NCI-H345 (cell line): ENCODE results near the gene CLEC4F.

Experiments used
- DNase-seq: peaks from one replicate; lab custom pipeline; 2025; lab: John Stamatoyannopoulos, UW

The CLEC4F gene

DNA sequence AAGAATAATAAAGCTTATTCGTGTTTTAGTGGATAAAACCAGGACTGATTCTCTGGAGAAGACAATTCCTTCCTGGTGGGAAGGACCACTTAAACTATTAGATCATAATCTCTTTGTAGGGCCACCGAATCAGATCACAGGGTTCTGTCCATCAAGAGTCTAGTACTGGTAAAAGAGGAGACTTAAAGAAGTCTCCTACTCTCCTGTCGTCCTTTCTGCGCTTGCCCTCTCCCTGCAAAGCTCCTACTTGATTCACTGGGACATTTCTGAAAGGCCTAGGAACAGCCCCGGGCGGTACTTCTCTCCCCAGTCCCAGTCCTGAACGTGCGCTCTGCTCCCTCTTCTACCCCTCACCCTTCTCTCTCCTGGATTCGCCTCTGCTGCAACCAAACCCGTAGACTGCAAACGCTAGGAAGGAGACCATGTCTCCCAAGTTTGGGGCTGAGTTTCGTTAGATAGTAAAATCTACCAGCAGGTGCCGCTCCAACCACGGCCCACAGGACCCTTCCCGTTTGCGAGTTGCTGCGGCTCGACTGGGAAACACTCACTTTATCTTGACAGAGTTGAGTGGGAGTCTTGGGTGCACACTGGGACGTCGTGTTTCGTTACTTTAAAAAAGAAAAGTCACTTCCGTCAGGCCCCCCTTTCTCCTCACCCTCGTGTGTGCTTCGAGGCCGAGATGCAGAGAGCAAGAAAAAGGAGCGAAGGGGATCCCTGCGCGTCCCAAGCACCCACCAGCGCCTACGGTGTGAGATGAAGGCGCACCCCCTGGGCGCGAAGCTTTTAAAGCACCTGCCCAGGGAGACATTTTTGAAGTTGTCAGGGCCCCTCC lies 30.9 kb downstream of the CLEC4F start:
- peak; percentile 75 for DNase-seq

DNA sequence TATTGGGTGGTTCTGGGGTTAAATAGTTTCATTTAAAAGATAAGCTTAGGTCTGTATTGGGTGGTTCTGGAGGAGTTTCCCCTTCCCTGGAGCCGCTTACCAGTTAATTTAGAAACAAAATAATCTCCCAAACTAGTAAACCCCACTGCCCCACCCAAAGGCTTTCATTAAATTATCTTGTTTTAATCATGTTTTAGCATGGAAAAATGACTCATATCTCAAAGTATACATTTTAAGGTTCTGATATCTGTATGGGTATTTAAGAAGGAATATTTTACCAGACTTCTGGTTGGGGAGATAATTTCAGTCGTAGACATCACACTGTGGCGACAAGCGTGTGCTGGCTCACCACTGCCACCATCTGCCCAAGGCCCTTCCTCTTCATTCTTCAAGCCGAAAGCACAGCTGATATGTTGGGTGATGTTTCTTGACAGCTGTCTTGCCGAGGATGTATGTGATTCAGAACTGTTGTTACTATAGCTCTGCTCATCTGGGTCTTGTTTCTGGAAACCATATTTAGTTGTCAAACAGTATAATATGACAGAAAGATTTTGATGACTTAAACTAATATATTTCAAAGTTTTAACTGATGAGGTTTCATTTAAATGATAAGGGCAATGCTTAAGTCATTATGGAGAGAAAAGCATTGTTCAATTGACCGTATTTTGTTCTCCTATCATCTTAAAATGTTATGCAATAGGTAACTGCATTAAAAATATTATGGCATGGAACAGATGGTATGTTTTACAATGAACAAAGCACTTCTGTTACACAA lies 35.1 kb downstream of the CLEC4F start:
- DNase-seq = peak; percentile 43

DNA sequence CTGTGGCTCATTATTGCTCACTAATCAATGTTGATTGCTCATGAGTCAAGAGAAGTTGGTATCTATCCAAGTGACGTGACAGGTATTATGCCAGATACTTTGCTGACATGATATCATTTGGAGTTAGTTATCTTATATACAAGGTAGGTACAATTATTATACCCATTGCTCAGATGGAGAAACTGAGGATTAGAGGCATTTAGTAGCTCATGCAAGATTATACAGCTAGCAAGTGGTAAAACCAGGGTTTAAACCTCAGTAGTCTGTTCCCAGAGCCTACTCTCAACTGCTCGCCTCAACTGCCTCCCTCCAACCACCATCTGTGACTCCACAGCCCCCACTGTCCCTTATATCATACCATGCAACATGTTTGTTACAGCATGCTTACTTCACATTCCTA lies 36.1 kb downstream of the CLEC4F start:
- no peak for DNase-seq

DNA sequence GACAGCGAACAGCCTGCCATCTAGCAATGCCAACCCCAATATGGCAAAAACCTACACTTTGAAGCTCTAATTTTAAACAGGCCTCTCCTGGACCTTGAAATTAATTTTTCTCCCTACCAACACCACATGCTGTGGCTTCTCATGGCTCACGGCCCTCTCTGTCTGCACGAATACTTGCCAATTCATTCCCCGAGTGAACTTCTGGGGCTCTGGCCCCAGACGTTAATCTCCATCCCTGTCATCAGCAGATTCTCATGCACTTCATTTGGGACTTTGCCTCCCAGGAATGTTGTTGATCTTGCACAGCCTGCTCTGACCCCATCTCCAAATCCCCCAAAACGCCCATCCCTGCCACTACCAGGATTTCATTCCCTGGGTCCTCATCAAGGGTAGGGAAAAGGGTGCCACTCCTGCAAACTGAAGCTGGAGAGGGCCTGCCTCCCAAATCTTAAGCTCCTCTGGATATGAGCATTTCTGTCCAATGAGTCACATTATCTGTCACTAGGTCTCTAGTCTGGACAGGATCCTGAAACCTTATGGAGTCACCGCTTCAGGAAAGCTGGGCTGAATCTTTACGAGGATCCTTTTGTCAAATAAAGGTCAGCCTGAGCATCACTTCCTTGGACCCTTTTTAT lies 40.4 kb downstream of the CLEC4F start:
- no peak for DNase-seq

DNA sequence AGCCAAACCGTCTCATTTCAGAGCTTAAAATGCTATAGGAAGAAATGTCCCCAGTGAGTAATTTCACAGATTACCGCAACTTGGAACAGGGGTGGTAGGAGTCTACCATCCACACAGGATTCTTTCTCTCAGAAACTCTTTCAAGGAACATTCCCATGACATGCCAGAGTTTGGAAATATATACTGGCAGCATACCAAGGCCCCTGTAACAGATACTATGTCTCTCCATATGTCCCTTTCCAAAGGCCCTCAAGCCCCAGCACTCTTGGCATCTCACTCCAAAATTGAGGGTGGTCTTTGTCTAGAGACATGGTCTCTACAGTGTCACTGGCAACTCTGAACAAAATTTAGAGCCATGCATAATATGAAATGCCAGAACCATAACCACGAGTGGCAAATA lies 40.9 kb downstream of the CLEC4F start:
- no peak for DNase-seq

DNA sequence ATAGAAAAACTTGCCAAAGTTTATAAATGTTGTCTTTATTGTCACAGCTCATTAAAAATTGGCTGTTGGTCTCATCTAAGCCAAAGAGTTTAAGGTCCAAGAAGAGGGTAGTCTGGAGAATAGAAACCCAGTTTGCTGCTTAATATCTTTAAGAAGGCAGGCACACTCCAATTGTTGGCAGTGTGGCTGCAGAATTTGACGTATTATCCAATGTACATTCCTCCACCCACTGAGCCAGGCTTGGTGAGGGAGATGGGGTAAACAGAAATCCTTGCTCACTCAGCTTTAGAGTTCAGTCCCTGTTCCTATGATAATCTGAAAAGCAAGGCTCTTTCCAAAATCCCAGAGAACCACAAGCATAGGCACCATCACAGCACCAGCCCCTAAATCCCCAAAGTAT lies 41.7 kb downstream of the CLEC4F start:
- no peak for DNase-seq

DNA sequence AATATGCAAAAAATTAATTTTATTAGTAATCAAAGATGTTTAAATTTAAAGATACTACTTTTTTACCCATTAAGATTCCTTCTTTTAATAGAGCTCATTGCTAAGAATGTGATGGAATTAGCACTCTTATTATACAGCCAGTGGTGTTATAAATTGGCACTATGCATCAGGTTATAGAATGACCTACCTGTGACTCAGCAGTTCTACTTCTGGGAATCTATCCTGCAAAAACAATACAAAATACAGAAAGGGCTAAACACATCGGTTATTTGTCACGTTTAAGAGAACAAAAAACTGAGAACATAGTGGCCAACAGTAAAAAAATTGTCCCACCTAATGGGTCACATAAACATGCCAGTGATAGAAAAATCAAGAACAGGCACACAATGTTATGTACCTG lies 42.9 kb downstream of the CLEC4F start:
- no peak for DNase-seq

DNA sequence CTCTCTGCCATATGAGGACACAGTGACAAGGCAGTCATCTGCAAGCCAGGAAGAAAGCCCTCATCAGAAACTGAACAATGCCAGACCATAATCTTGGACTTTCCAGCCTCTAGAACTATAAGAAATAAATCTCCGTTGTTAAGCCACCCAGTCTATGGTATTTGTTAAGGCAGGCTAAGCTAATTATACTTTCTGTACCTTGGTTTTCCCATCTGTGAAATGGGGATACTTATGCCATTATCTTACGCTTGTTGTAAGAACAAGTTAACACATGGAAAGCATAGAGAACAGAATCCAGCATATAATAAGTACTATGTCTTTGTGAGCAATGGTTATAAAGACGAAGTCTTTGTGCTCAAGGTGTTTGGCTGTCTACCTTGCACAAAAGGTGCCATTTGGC lies 44.1 kb downstream of the CLEC4F start:
- DNase-seq = no peak

DNA sequence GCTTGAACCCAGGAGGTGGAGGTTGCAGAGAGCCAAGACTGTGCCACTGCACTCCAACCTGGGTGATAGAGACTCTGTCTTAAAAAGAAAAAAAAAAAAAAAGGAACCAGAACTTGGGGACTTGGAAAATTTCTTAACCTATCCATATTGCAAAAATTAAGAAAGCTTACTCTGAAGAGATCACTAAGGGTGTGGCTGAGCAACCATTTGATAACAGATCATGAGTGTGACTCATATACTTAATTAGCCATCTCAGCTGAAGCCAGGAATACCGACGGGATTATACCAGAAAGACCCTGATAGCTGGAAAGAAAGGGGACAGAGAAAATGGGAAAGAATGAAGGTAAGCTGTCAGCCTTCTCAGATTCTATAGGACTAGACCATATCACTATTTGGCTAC lies 45.3 kb downstream of the CLEC4F start:
- DNase-seq = no peak

DNA sequence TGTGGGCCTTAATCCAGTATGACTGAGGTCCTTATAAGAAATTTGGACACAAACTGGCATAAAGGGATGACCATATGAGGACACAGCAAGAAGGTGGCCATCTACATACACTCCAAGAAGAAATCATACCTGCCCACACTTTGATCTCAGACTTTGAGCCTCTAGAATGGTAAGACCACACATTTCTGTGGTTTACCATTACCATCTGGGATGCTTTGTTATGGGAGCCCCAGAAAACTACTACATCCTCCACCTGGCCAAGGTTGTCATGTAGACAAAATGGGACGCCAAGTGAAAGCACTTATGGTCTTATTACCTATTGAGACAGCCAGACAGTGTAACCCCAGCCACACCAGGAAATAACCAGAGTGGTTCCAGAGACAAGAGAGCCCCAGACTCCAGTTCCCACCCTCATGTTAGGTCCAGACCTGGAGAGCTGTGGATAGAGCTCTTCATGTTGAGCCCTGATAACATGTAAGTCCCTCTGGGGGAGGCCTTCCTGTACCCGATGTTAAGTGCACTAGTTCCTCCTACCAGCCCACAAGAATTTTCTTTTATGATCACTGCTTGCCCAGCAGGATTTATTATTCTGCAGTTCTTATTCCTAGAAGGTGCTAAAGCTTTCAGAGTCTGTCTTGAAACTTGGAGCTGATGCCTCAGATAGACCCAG lies 47.8 kb downstream of the CLEC4F start:
- DNase-seq = no peak

DNA sequence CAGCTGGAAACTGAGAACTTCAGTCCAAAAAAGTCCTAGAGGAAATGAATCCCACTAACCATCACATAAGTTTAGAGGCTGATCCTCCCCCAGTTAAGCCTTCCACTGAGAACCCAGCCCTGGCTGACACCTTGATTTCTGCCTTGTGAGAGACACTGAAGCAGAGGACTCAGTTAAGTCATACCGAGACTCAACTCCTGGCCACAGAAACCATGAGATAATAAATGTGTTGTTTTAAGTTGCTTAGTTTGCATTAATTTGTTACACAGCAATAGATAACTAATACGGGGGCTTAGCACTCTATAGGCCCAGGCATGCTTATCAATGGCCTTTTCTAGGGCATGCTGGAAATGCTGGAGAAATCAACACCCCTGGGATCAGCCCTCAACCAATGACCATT lies 49.0 kb downstream of the CLEC4F start:
- DNase-seq = no peak

DNA sequence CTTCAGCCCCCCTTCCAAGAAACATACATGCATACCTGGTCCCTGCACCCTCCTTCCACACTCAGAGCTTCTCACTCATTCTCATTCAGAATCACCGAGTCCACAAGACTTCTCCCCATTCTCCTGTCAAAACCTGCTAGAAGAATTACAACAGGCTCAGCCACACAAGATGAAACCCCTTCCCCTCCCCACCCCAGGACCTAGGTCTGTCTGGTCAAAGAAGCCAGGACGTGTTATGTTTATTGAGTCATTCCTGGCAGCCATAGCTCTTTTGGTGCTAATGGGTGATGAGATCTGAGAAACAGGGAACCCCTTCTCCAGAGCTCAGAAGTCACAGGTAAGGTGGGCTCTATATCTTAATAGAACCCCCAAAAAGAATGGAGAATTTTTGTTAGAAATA lies 50.9 kb downstream of the CLEC4F start:
- DNase-seq = no peak

DNA sequence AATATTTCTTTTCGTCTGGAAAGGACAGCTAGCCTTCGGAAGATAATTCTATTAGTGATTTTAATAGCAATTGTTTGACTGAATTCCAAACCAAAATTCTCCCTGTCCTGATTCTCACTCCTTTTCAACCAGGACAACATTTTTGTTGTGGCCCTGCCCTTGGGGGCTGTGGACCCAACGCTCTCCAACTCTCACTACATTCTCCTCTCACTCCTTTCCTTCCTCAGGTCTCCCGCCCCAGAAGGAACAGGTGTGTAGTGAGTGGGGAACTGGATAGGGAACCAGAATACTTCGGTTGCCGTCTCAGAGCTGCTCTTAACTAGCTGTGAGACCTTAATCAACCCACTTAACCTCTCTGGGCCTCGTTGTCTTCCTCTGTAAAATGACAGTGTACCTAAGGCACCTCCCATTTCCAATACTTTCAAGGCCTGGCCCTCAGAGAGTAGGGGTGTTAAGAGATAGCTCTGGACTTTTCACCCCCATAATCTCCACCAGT lies 51.8 kb downstream of the CLEC4F start:
- DNase-seq = no peak

DNA sequence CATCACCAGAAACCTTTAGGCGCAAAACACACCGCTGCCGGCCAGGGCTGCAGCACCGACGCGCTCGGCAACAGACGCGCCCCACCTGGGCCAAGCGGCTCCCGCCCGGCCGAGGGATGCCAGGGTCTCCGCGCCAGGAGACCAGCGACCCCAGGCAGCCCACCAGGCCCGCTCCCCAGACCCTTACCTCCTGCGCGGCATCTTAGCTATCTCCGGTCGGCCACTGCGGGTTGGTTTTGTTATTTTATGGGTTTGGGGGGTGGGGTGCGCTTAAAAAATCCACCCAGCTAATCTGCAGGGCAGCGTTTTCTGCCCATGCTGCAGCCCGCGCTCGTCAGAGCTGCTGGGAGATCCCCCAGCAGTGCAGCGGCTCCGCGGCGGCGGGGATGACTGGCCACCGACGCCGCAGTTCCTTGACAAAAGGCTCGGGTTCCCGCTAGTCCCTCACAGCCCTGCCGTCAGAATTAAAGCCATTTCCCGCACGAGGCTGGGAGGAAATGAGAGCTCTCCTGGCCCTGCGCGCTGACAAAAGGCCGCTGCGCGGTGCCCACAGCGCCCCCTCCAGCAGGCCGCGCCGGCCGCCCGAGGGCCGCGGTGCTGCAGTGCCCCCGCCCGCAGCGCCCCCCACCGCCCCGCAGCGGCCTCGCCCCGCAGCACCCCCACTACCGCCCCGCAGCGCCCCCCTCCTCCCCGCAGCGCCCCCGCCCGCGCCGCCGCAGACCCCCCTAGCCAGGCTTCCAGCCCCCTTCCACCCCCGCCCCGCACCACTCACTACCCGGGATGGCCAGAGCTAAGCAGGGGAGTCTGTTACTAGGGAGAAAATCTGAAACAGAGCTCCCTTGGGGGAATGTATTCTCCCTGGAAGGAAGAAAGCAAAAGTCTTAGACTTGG lies 52.5 kb downstream of the CLEC4F start, which contains the start of gene ADD2:
Gene ADD2, minus strand, starts transcription at position 502 of the 891 bp plus-strand sequence. CDS start 61,792 bp downstream, outside the sequence.
- peak; percentile 79 for DNase-seq

DNA sequence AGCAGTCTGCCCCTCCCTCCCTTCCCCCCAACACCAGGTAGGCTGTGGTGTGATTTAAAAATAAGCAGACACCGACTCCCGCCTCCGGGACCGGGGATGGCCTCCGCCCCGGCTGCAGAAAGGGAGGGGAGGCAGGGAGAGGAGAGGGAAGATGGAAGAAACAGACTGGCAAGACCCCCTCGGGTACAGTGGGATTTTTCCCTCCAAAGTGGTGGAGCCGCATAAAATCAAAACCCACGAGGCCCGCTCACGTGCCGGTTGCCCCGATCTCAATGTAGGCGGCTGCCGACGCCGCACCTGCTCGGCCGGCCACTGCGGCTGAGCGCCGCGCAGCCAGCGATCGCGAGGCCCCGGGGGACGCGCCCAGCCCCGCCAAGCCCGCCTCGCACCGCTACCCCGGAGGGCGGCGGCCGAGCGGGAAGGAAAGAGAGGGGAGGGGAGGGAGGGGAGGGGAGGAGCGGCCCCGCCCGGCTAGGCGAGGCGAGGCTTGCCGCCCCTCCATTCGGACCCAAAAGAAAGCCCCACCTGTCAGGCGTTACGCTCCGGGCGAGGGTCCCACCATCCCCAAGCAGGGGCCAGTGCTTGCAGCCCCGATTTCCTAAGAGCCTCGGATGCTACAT lies 53.2 kb downstream of the CLEC4F start:
- peak; percentile 78 for DNase-seq

DNA sequence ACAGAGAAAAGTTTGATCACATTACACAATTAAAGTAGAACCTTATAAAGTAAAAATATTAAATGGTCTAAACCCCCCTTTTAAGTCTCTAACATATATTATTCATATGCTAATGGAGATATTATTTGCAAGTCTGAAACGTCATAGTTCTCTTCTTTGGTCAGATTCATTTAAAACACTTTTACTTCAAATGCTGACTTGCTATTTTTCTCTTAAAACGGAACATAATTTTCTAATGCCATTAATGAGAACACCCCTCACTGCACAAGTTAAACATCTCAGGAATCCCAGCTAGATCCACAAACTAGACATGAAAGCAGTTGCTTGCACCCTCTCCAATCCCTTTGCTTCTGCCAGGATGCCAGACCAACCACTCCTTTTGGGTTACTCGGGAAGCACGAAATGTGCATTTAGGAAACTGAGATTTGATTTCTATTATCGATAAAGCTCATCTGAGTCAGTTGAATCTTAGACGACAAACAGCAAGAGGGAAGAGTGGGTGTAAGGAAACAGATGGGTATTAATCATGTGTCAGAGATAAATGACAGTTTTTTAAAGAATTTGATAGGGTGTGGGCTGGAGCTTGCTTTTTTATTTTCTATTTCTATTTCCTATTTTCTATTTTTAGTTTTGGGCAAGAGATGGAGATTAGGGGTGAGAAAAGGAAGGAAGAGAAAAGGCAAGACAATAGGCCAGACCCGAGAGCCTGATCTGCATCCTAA lies 53.9 kb downstream of the CLEC4F start:
- DNase-seq = peak; percentile 6

DNA sequence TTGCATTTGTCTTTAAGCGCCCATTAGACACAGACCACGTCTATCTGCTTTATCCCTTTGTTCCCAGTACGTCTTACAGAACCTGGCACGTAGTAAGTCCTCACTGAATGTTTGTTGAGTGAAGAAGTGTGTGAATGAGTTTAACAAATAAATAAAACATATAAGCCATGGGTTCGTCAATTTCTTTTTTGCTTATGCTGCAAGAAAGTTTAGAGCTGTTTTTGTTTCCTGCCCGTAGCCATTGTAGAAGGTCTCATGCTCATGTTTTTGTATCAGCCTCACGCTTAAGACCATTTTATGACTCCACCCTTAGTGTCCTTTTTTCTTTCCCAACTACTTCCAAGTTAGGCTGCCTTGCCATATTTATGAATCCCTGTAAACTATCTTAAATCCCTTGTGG lies 54.9 kb downstream of the CLEC4F start:
- no peak for DNase-seq

DNA sequence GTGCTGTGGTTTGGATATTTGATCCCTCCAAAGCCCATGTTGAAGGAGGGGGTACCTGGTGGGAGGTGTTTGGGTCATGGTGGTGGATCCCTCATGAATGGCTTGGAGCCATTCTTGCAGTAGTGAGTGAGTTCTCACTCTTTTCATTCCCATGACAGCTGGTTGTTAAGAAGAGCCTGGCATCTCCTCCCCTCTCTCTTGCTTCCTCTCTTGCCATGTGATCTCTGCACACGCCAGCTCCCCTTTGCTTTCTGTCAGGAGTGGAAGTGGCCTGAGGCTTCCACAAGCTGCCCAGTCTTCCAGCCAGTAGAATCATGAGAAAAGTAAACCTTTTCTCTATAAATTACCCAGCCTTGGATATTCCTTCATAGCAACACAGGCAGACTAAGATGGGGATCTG lies 61.0 kb downstream of the CLEC4F start:
- no peak for DNase-seq
